ENCODE results near the gene MAL.

MAL gene

DNA sequence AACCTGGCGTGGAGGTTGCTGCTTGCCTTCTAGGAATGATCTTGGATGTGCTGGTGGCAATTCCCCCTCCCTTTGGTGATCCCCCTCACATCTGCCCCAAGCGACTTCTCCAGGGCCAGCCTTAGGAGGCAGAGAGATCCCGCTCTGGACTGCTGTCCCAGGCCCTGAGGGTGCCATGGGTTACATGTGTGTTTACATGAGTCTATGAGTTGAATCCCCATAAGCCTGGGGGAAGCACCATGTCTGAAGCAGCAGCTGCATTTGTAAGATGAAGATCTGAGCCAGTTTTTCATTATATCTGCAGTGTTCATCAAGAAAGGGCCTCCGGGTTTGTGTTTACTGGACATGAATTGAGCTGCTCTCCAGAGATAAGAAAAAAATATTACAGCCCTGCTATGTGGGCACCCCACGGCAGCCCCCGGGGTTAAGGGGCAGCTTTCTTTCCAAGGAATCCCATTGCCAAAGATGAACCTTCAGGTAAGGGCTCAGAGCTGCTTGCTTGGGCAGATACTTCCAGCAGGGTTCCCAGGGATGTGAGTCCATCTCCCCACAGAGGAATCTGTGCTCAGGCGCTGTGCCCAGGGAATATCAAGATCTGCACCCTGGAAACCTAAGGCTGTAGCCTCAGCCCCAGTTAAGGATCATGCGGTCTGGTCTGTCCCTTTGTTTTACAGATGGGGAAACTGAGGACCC, 50.1 kb downstream of the MAL start:
- POLR2A ChIA-PET = interaction anchor here (1.2 kb wide), 1 partner anchor 46 kb away, joined by 6 read pairs; the partner anchor contains the start of gene MRPS5
- DNase-seq (ENCODE audit: extremely low spot score) = no peak
- TF ChIP-seq L3MBTL2 (conservative IDR thresholded peaks at IDR 0.05) = no peak
- TF ChIP-seq ELF4 (IDR thresholded peaks at IDR 0.05) = no peak
- no peak for TF ChIP-seq FOXM1 (IDR thresholded peaks at IDR 0.05; ENCODE audit: borderline replicate concordance)
- TF ChIP-seq HDGF (IDR thresholded peaks at IDR 0.05; ENCODE audit: borderline replicate concordance) = no peak
- TF ChIP-seq TARDBP (IDR thresholded peaks at IDR 0.05) = no peak
- no peak for TF ChIP-seq FOXK2 (IDR thresholded peaks at IDR 0.05)
- CTCF ChIA-PET = interaction anchor here (0.6 to 1.2 kb wide), 3 partner anchors 22 to 40 kb away, joined by 3 to 10 read pairs (median 4); no protein-coding TSS in a partner anchor

DNA sequence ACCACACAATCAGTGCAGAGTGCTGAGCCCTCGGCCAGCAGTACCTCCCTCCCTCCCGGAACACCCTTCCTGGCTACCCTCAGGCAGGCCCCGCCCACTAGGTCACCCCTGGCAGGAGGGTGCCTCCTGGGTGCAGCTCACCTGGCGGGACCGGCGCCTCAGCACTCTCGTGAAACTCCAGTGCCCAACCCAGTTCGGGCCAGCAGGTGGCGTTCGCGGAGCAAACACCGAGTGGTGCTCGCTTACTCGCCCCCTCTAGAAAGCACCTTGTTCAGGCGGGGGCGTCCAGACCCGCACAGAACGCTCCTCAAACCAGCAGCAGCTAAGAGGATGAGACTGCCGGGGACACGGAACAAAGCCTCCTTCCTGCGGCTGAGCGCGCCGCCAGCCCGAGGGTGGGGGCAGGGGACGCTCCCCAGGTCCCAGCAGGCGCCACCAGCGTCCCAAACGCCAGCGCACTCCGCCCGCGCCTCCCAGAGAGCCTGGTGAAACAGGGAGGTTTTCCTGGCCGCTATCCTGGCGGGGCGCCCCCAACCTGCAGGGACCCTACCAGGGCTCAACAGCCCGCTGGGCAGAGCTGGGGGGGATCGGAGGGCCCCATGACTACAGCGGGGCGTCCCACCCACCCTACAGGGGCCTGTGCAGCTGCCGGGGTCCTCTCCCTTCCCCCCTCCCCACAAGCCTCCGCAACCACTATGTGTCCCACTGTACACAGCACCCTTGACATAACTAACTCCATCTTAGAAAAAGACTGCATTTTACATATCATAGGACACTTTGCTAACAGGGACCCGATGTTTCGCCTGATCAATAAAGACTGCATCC, 51.4 kb downstream of the MAL start:
- POLR2A ChIA-PET = interaction anchor here (1.2 to 3.1 kb wide), 2 partner anchors 45 kb away, joined by 6 to 11 read pairs; partner anchors contain the start of gene MRPS5
- DNase-seq (ENCODE audit: extremely low spot score) = peak; percentile 76
- CTCF ChIA-PET = interaction anchor here (0.6 to 1.2 kb wide), 8 partner anchors 14 to 477 kb away, joined by 3 to 10 read pairs (median 4); no protein-coding TSS in a partner anchor
- no peak for TF ChIP-seq FOXA1 (IDR thresholded peaks at IDR 0.05)
- peak; percentile 64; the same call in 1 of the 2 replicates for TF ChIP-seq FOXM1 (IDR thresholded peaks at IDR 0.05; ENCODE audit: borderline replicate concordance)

DNA sequence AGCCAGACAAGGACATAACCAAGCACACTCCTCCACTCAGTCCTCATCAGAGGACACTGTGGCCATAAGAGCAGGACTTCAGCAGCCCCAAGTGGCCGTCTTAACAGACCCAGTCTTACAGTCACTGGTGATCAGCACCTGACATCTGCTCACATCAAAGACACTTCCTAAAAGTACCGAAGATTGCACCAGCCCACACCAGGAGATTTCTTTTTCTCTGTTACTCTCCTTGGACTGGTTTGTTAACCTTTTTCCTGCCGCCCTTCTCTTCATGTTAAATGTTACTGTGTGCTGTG, 52.0 kb downstream of the MAL start:
- DNase-seq (ENCODE audit: extremely low spot score) = no peak

DNA sequence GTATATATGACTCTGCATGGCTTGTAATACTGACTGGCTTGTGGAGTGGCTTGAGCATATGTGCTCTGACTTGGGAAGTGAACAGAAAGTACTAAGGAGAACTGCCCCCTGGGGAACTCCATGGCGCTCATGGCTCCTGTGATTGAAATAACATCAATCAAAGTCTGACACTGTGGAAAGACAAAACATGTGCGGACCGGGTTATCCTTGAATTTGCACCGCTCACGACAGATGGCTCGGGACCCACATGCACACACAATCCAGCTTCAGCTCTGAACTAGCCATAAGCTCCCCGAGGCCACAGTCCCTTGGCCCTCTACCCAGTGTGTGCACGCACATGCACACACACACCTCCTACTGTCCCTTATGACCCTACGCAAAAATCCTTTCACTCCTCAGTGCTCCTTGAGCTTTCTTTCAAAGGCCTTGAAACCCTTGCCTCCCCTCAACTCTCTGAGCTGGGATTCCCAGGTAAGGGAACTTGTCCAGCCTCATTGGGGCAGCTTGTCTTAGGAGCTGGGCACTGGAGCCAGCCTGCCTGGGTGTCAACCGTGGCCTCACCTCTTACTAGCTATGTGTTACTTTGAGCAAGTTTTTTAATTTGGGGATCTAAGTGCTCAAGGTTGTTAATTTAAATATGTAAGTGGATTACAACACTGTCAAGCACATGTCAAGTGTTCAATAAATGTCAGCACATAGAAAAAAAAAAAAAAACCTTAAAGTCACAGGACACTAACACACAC, 52.5 kb downstream of the MAL start:
- DNase-seq (ENCODE audit: extremely low spot score) = no peak
- TF ChIP-seq, protein P1, sequence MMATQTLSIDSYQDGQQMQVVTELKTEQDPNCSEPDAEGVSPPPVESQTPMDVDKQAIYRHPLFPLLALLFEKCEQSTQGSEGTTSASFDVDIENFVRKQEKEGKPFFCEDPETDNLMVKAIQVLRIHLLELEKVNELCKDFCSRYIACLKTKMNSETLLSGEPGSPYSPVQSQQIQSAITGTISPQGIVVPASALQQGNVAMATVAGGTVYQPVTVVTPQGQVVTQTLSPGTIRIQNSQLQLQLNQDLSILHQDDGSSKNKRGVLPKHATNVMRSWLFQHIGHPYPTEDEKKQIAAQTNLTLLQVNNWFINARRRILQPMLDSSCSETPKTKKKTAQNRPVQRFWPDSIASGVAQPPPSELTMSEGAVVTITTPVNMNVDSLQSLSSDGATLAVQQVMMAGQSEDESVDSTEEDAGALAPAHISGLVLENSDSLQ (IDR thresholded peaks at IDR 0.05) = peak; percentile 63
- TF ChIP-seq ZNF384 (IDR thresholded peaks at IDR 0.05) (peak; percentile 63; the same call in 1 of the 2 replicates), LEF1 (IDR thresholded peaks at IDR 0.05; ENCODE audit: borderline replicate concordance) (no peak)
- ChIA-PET CTCF (interaction anchor here (0.8 to 1.8 kb wide), 3 partner anchors 37 to 92 kb away, joined by 3 to 9 read pairs (median 4); no protein-coding TSS in a partner anchor), POLR2A (interaction anchor here (3.1 kb wide), 1 partner anchor 44 kb away, joined by 11 read pairs; the partner anchor contains the start of gene MRPS5)

More for the DNA sequence above, 52.0 kb downstream of the MAL start:
- no peak for TF ChIP-seq ELF4 (IDR thresholded peaks at IDR 0.05)
- TF ChIP-seq L3MBTL2 (conservative IDR thresholded peaks at IDR 0.05) = no peak
- no peak for TF ChIP-seq BHLHE40 (IDR thresholded peaks at IDR 0.05; ENCODE audit: borderline replicate concordance)
- TF ChIP-seq, protein P1 (IDR thresholded peaks at IDR 0.05) = no peak
- TF ChIP-seq CTBP1 (IDR thresholded peaks at IDR 0.05; ENCODE audit: borderline replicate concordance) = no peak
- TF ChIP-seq SP1 (IDR thresholded peaks at IDR 0.05) = no peak
- no peak for TF ChIP-seq LEF1 (IDR thresholded peaks at IDR 0.05; ENCODE audit: borderline replicate concordance)
- no peak for TF ChIP-seq NFRKB (IDR thresholded peaks at IDR 0.05)
- no peak for TF ChIP-seq FOXK2 (IDR thresholded peaks at IDR 0.05)
- POLR2A ChIA-PET = interaction anchor here (3.1 kb wide), 1 partner anchor 44 kb away, joined by 11 read pairs; the partner anchor contains the start of gene MRPS5
- CTCF ChIA-PET = interaction anchor here (0.8 to 1.8 kb wide), 2 partner anchors 38 to 91 kb away, joined by 4 to 9 read pairs; no protein-coding TSS in a partner anchor

DNA sequence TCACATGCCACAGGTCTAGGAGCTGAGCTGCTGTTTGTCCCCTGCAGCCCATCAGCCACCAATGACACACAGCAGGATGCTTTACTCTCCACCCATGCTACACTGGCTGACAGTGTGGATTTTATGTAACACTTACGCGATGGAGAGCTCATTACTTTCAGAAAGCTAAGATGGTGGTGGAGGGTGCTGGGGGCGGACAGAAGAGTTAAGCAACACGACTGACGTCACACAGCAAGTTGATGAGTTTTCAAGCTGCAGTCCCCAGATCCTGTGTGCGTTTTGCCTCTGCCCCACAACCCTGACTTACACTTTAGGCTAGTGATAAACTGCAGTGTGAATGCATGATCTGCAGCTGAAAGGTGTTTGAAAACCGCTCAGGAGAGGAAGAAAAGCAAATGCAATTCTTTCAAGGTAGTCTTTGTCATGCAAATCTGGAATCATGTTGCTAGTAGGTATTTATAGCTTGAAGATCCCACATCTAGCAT, 53.7 kb downstream of the MAL start:
- CTCF ChIA-PET = interaction anchor here (0.7 to 1.8 kb wide), 9 partner anchors 15 to 131 kb away, joined by 3 to 13 read pairs (median 5); no protein-coding TSS in a partner anchor
- DNase-seq (ENCODE audit: extremely low spot score) = no peak
- POLR2A ChIA-PET = interaction anchor here (3.1 kb wide), 1 partner anchor 43 kb away, joined by 11 read pairs; the partner anchor contains the start of gene MRPS5

More for the DNA sequence above, 53.7 kb downstream of the MAL start:
- no peak for TF ChIP-seq HDGF (IDR thresholded peaks at IDR 0.05; ENCODE audit: borderline replicate concordance)
- TF ChIP-seq FOXK2 (IDR thresholded peaks at IDR 0.05) = no peak
- TF ChIP-seq LEF1 (IDR thresholded peaks at IDR 0.05; ENCODE audit: borderline replicate concordance) = no peak
- TF ChIP-seq, protein P1 (IDR thresholded peaks at IDR 0.05) = no peak
- no peak for TF ChIP-seq BHLHE40 (IDR thresholded peaks at IDR 0.05; ENCODE audit: borderline replicate concordance)
- TF ChIP-seq ZNF384 (IDR thresholded peaks at IDR 0.05) = no peak
- TF ChIP-seq FOXM1 (IDR thresholded peaks at IDR 0.05; ENCODE audit: borderline replicate concordance) = no peak
- TF ChIP-seq SUZ12 (IDR thresholded peaks at IDR 0.05) = no peak
- no peak for TF ChIP-seq FOXA1 (IDR thresholded peaks at IDR 0.05)
- TF ChIP-seq CTBP1 (IDR thresholded peaks at IDR 0.05; ENCODE audit: borderline replicate concordance) = no peak
- no peak for TF ChIP-seq TARDBP (IDR thresholded peaks at IDR 0.05)
- TF ChIP-seq ELF4 (IDR thresholded peaks at IDR 0.05) = no peak
- no peak for TF ChIP-seq SP1 (IDR thresholded peaks at IDR 0.05)
- TF ChIP-seq ARNT (IDR thresholded peaks at IDR 0.05) = no peak
- no peak for TF ChIP-seq NFRKB (IDR thresholded peaks at IDR 0.05)
- no peak for TF ChIP-seq L3MBTL2 (conservative IDR thresholded peaks at IDR 0.05)
